Neural cell (in vitro differentiated cells): ENCODE results near the gene SEC14L1. TPM values are rescaled to one million over a fixed set of nuclear protein-coding genes. Genes with fewer than 3 reads are reported as not detected.

ENCODE experiments used
- H2AFZ ChIP-seq: fragments of 200-600, 300-800 bp; sonication (generic), shearing (Covaris generic); 2 replicates; pipeline ENCODE4 v1.6.0; 2014; ENCODE audit warnings: low read depth, mild to moderate bottlenecking, antibody characterized with exemption, low read length, moderate library complexity
- H3F3A ChIP-seq: fragments of 200-600 bp; shearing (Covaris generic); 2 replicates; pipeline ENCODE4 v1.6.1; 2016; ENCODE audit warnings: mild to moderate bottlenecking, moderate library complexity, mixed read lengths, antibody characterized with exemption, low read length; ENCODE audit not compliant: insufficient read depth, poor library complexity, severe bottlenecking
- H3K27ac ChIP-seq: fragments of 200-600, 300-800 bp; sonication (generic), shearing (Covaris generic); 2 replicates; pipeline ENCODE4 v1.5.1; 2014; ENCODE audit warnings: mild to moderate bottlenecking, low read length, moderate library complexity
- H3K27me3 ChIP-seq: fragments of 300-800, 200-600 bp; sonication (generic), shearing (Covaris generic); 2 replicates; pipeline ENCODE4 v1.6.0; 2014; ENCODE audit warnings: mild to moderate bottlenecking, low read depth, low read length, moderate library complexity; ENCODE audit not compliant: insufficient read depth
- H3K36me3 ChIP-seq: fragments of 300-800, 200-600 bp; sonication (generic), shearing (Covaris generic); 2 replicates; pipeline ENCODE4 v1.5.1; 2014; ENCODE audit warnings: mild to moderate bottlenecking, antibody characterized with exemption, low read length, moderate library complexity; ENCODE audit not compliant: insufficient read depth
- H3K4me2 ChIP-seq: fragments of 300-800, 200-600 bp; sonication (generic), shearing (Covaris generic); 2 replicates; pipeline ENCODE4 v1.6.0; 2014; ENCODE audit warnings: mild to moderate bottlenecking, low read length
- H3K4me3 ChIP-seq: fragments of 300-800, 200-600 bp; sonication (generic), shearing (Covaris generic); 2 replicates; pipeline ENCODE4 v1.5.1; 2014; ENCODE audit warnings: mild to moderate bottlenecking, low read length, moderate library complexity
- H3K79me2 ChIP-seq: fragments of 200-600 bp; shearing (Covaris generic); replicated peaks from 2 replicates; pipeline ENCODE4 v1.6.0; 2014; ENCODE audit warnings: mild to moderate bottlenecking, low read length, moderate library complexity; ENCODE audit not compliant: insufficient read depth
- H3K9ac ChIP-seq: fragments of 300-800, 200-600 bp; sonication (generic), shearing (Covaris generic); 2 replicates; pipeline ENCODE4 v1.6.1; 2016; ENCODE audit warnings: mild to moderate bottlenecking, low read length, mixed read lengths
- H3K9me2 ChIP-seq: fragments of 200-600 bp; shearing (Covaris generic); 2 replicates; pipeline ENCODE4 v1.6.1; 2016; ENCODE audit warnings: mild to moderate bottlenecking, low read length, mixed read lengths; ENCODE audit not compliant: insufficient read depth
- H3K9me3 ChIP-seq: fragments of 200-600, 300-800 bp; sonication (generic), shearing (Covaris generic); 2 replicates; pipeline ENCODE4 v1.6.1; 2016; ENCODE audit warnings: mild to moderate bottlenecking, mixed run types, low read length, moderate library complexity, mixed read lengths
- H4K20me1 ChIP-seq: fragments of 200-600 bp; shearing (Covaris generic); 2 replicates; pipeline ENCODE4 v1.6.1; 2016; ENCODE audit warnings: mild to moderate bottlenecking, mixed run types; ENCODE audit not compliant: insufficient read depth
- EP300 ChIP-seq: fragments of 450-650 bp; conservative IDR thresholded peaks from 2 replicates; pipeline ENCODE4 v1.6.1; 2014; ENCODE audit warnings: antibody characterized with exemption, mild to moderate bottlenecking, moderate library complexity; ENCODE audit not compliant: poor library complexity, severe bottlenecking
- EZH2 ChIP-seq: fragments of 200-600, 300-800 bp; shearing (Covaris generic), sonication (generic); IDR thresholded peaks from 2 replicates; pipeline ENCODE4 v1.6.1; 2014; ENCODE audit warnings: antibody characterized with exemption, low read length, borderline replicate concordance, mild to moderate bottlenecking; ENCODE audit not compliant: insufficient read depth, poor library complexity, severe bottlenecking
- MXI1 ChIP-seq: fragments of 450-650 bp; conservative IDR thresholded peaks from 2 replicates; pipeline ENCODE4 v1.6.1; 2014; ENCODE audit warnings: antibody characterized with exemption, mild to moderate bottlenecking; ENCODE audit not compliant: poor library complexity, severe bottlenecking
- POLR2AphosphoS5 ChIP-seq: IDR thresholded peaks from 2 replicates; pipeline ENCODE4 v1.6.1; 2012
- RAD21 ChIP-seq: fragments of 450-650 bp; conservative IDR thresholded peaks from 2 replicates; pipeline ENCODE4 v1.6.1; 2014; ENCODE audit warnings: antibody characterized with exemption, mild to moderate bottlenecking, moderate library complexity
- REST ChIP-seq: IDR thresholded peaks from 2 replicates; pipeline ENCODE4 v1.6.1; 2012; ENCODE audit warnings: borderline replicate concordance
- SMC3 ChIP-seq: fragments of 450-650 bp; conservative IDR thresholded peaks from 2 replicates; pipeline ENCODE4 v1.6.1; 2014; ENCODE audit warnings: antibody characterized with exemption, mild to moderate bottlenecking, moderate library complexity; ENCODE audit not compliant: poor library complexity
- TAF1 ChIP-seq: IDR thresholded peaks from 2 replicates; pipeline ENCODE4 v1.6.1; 2012; ENCODE audit warnings: low read depth
- polyA plus RNA-seq: library from polyadenylated mRNA; depleted of rRNA; stranded (reverse); fragments of >200 nt; gene quantifications from 2 replicates; pipeline ENCODE4 v1.2.3, GENCODE V29; 2014
- TF ChIP-seq, protein P1 (sequence below): fragments of 450-650 bp; IDR thresholded peaks from 2 replicates; pipeline ENCODE4 v1.5.1; 2014; ENCODE audit warnings: antibody characterized with exemption, mild to moderate bottlenecking, moderate library complexity; ENCODE audit not compliant: poor library complexity, severe bottlenecking

Gene SEC14L1
- polyA plus RNA-seq, 1 donor from 2014 or later = 40.4 TPM

GRCh38 chr17:77146882-77147281 lies 6.1 kb downstream of the SEC14L1 start:
- H3K79me2 ChIP-seq = peaks cover 43% of the 10 kb centered on the region
- H3K27me3 ChIP-seq = no peaks in the 10 kb centered on the region
- TF ChIP-seq RAD21 = no peak
- no peak for TF ChIP-seq REST
- TF ChIP-seq SMC3 = no peak
- TF ChIP-seq TAF1 = no peak
- no peak for TF ChIP-seq EP300
- no peak for TF ChIP-seq MXI1
- TF ChIP-seq POLR2AphosphoS5 = no peak
- TF ChIP-seq EZH2 = no peak
- TF ChIP-seq, protein P1, sequence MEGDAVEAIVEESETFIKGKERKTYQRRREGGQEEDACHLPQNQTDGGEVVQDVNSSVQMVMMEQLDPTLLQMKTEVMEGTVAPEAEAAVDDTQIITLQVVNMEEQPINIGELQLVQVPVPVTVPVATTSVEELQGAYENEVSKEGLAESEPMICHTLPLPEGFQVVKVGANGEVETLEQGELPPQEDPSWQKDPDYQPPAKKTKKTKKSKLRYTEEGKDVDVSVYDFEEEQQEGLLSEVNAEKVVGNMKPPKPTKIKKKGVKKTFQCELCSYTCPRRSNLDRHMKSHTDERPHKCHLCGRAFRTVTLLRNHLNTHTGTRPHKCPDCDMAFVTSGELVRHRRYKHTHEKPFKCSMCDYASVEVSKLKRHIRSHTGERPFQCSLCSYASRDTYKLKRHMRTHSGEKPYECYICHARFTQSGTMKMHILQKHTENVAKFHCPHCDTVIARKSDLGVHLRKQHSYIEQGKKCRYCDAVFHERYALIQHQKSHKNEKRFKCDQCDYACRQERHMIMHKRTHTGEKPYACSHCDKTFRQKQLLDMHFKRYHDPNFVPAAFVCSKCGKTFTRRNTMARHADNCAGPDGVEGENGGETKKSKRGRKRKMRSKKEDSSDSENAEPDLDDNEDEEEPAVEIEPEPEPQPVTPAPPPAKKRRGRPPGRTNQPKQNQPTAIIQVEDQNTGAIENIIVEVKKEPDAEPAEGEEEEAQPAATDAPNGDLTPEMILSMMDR = no peak
- no peak overlapping the region for H3K9ac ChIP-seq
- H2AFZ ChIP-seq = no peak overlapping the region
- no peaks in the 10 kb centered on the region for H4K20me1 ChIP-seq
- H3K4me3 ChIP-seq = no peak overlapping the region
- H3K36me3 ChIP-seq = no peaks in the 10 kb centered on the region
- H3F3A ChIP-seq = no peaks in the 10 kb centered on the region
- no peaks in the 10 kb centered on the region for H3K9me2 ChIP-seq
- H3K9me3 ChIP-seq = no peaks in the 10 kb centered on the region
- H3K27ac ChIP-seq = no peak overlapping the region
- no peak overlapping the region for H3K4me2 ChIP-seq

DNA sequence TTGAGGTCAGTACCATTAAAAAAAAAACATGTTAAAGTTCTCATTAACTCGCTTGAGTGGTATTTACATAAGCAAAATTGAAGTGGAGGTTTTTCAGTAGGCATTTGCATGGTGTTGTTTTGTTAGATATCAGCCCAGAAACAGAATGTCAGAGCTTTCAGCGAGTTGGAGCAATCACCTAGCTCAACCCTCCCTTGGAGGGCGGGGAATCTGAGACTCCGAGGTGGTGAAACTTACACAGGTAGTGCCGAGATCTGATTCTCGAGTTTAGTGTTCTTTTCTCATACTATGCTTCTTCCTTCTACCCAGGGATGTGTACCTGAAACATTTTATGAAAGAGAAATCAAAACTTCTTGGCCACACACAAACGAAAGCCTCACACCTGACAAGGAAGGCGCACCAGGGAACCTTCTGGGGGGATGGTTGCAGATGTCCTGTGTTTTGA lies 6.6 kb downstream of the SEC14L1 start:
- no peaks in the 10 kb centered on the region for H4K20me1 ChIP-seq

More for the DNA sequence above, 6.6 kb downstream of the SEC14L1 start:
- H3K9me2 ChIP-seq = no peaks in the 10 kb centered on the region
- peaks cover 38% of the 10 kb centered on the region for H3K79me2 ChIP-seq
- TF ChIP-seq EZH2 (no peak), RAD21 (no peak), SMC3 (no peak), POLR2AphosphoS5 (no peak), MXI1 (no peak), REST (no peak), EP300 (no peak), TAF1 (no peak)
- TF ChIP-seq, protein P1 = no peak
- H3K9ac ChIP-seq = no peak overlapping the region
- no peaks in the 10 kb centered on the region for H3F3A ChIP-seq
- H3K9me3 ChIP-seq = no peaks in the 10 kb centered on the region
- H3K4me2 ChIP-seq = no peak overlapping the region
- no peaks in the 10 kb centered on the region for H3K36me3 ChIP-seq
- no peak overlapping the region for H2AFZ ChIP-seq
- no peaks in the 10 kb centered on the region for H3K27me3 ChIP-seq
- H3K4me3 ChIP-seq = no peak overlapping the region
- no peak overlapping the region for H3K27ac ChIP-seq
